ENCODE measurements around the gene ARRDC1. TPM values are rescaled to one million over a fixed set of nuclear protein-coding genes. Genes with fewer than 3 reads are reported as not detected.

The ARRDC1 gene
- total RNA-seq, 4 donors from 2014 or later = 16.6 to 28.2 (median 21.7) TPM

DNA sequence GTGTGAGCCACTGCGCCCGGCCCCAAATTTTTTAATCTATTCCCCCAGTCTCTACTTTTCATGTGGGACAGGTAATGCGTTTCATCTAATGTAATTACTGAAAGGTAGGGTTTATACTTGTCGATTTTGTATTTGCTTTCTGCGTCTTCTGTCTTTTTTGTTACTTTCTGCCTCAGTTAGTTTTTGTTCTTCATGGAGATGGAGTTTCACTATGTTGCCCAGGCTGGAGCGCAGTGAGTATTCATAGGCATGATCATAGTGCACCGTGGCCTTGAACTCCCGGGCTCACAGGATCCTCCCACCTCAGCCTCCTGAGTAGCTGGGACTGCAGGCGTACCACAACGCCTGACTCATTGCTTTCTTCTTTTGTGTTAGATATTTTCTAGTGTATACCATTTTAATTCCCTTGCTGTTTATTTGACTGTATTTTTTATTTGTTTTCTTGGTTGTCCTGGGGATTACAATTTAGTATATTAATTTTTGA lies 36.7 kb downstream of the ARRDC1 start:
- peaks cover 0 to 37% (median 4%) of the 10 kb centered on the region in 4 donors for H3K36me3 ChIP-seq
- H3K27me3 ChIP-seq = no peaks in the 10 kb centered on the region
- DNase-seq (ENCODE audit: extremely low spot score) = no peak
- no peaks in the 10 kb centered on the region for H3K9me3 ChIP-seq
- no peak overlapping the region for H3K4me3 ChIP-seq
- peaks cover 6 to 32% (median 30%) of the 10 kb centered on the region in 4 donors for H3K4me1 ChIP-seq
- intact Hi-C loops (cut with DNase I) = no loop called here
- TF ChIP-seq, protein P1, sequence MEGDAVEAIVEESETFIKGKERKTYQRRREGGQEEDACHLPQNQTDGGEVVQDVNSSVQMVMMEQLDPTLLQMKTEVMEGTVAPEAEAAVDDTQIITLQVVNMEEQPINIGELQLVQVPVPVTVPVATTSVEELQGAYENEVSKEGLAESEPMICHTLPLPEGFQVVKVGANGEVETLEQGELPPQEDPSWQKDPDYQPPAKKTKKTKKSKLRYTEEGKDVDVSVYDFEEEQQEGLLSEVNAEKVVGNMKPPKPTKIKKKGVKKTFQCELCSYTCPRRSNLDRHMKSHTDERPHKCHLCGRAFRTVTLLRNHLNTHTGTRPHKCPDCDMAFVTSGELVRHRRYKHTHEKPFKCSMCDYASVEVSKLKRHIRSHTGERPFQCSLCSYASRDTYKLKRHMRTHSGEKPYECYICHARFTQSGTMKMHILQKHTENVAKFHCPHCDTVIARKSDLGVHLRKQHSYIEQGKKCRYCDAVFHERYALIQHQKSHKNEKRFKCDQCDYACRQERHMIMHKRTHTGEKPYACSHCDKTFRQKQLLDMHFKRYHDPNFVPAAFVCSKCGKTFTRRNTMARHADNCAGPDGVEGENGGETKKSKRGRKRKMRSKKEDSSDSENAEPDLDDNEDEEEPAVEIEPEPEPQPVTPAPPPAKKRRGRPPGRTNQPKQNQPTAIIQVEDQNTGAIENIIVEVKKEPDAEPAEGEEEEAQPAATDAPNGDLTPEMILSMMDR (IDR thresholded peaks at IDR 0.05) = no peak
- TF ChIP-seq POLR2A (IDR thresholded peaks at IDR 0.05; ENCODE audit: low read depth) (no peak), POLR2AphosphoS5 (IDR thresholded peaks at IDR 0.05) (no peak), EP300 (IDR thresholded peaks at IDR 0.05) (no peak)
- 97% methylated on average over 10 of the region's 10 CpGs for WGBS
- no peak overlapping the region for H3K27ac ChIP-seq (replicated peaks in 1 of 4)

DNA sequence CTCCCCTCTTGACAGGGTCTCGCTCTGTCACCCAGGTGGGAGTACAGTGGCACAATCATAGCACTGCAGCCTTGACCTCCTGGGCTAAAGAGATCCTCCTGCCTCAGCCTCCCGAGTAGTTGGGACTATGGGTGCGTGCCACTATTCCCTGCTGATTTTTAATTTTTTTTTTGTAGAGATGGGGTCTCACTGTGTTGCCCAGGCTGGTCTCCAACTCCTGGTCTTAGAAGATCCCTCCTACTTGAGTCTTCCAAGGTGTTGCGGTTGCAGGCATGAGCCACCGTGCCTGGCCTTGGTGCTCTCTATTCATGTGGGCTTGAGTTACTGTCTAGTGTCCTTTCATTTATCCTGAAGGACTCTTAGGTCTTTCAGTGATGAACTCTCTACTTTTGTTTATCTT lies 37.4 kb downstream of the ARRDC1 start:
- Histone ChIP-seq H3K27me3 (no peaks in the 10 kb centered on the region), H3K9me3 (no peaks in the 10 kb centered on the region), H3K36me3 (peaks cover 0 to 40% (median 4%) of the 10 kb centered on the region in 4 donors), H3K27ac (replicated peaks in 1 of 4) (no peak overlapping the region), H3K4me3 (no peak overlapping the region), H3K4me1 (peaks cover 6 to 32% (median 29%) of the 10 kb centered on the region in 4 donors)
- no peak for DNase-seq (ENCODE audit: extremely low spot score)
- intact Hi-C loops (cut with DNase I) = no loop called here
- TF ChIP-seq POLR2AphosphoS5 (IDR thresholded peaks at IDR 0.05) (no peak), EP300 (IDR thresholded peaks at IDR 0.05) (no peak), POLR2A (IDR thresholded peaks at IDR 0.05; ENCODE audit: low read depth) (no peak)
- TF ChIP-seq, protein P1 (IDR thresholded peaks at IDR 0.05) = no peak
- 96% methylated on average over 5 of the region's 5 CpGs for WGBS

DNA sequence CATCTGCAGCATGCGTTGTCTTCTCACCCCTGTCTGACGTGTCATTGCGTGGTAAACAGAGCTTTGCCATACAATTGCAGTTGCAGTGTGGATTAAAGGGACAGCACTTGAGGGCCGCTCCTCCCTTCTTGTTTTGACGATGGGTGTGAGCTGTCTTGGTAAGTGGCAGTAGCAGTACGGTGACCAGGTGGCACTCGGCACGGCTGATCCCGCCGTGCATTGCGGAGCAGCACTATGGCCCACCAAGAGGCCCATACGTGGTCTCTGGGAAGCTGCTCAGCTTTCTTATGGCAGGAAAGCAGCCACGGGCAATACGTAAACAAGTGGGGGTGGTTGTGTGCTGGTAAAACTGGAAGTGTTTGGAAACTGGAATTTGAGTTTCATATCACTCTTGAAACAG lies 38.4 kb downstream of the ARRDC1 start:
- 92% methylated on average over 14 of the region's 14 CpGs for WGBS
- Histone ChIP-seq H3K4me3 (no peak overlapping the region), H3K4me1 (peaks cover 6 to 34% (median 25%) of the 10 kb centered on the region in 4 donors), H3K27ac (replicated peaks in 1 of 4) (no peak overlapping the region), H3K36me3 (peaks cover 0 to 40% (median 4%) of the 10 kb centered on the region in 4 donors), H3K9me3 (no peaks in the 10 kb centered on the region), H3K27me3 (no peaks in the 10 kb centered on the region)
- TF ChIP-seq POLR2AphosphoS5 (IDR thresholded peaks at IDR 0.05) (no peak), EP300 (IDR thresholded peaks at IDR 0.05) (no peak), POLR2A (IDR thresholded peaks at IDR 0.05; ENCODE audit: low read depth) (no peak)
- TF ChIP-seq, protein P1 (IDR thresholded peaks at IDR 0.05) = no peak
- intact Hi-C loops (cut with DNase I) = no loop called here
- DNase-seq (ENCODE audit: extremely low spot score) = no peak

DNA sequence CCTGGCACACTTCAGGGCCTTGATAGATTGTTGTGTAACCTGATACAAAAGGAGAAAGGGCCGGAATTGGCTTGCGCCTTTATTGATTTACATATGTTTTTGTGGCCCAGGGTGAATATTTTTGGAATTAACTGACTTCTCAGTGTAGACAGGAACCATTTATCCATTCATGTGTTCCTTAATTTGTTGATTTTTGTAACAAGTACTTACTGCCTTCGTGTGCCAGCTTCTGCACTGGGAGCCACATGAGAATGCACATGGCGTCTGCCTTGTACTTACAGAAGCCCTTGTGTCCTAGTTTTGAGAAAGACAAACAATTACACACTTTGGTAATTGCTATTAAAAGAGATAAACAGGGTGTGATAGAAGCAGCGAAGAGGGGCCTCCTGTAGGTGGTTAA lies 39.7 kb downstream of the ARRDC1 start:
- H3K36me3 ChIP-seq = peaks cover 0 to 40% (median 4%) of the 10 kb centered on the region in 4 donors
- intact Hi-C loops (cut with DNase I) = no loop called here
- H3K9me3 ChIP-seq = no peaks in the 10 kb centered on the region
- no peaks in the 10 kb centered on the region for H3K27me3 ChIP-seq
- H3K4me1 ChIP-seq = peaks cover 0 to 31% (median 18%) of the 10 kb centered on the region in 4 donors
- 95% methylated on average over 5 of the region's 5 CpGs for WGBS
- H3K4me3 ChIP-seq = no peak overlapping the region
- TF ChIP-seq POLR2AphosphoS5 (IDR thresholded peaks at IDR 0.05) (no peak), POLR2A (IDR thresholded peaks at IDR 0.05; ENCODE audit: low read depth) (no peak), EP300 (IDR thresholded peaks at IDR 0.05) (no peak)
- TF ChIP-seq, protein P1 (IDR thresholded peaks at IDR 0.05) = no peak
- DNase-seq (ENCODE audit: extremely low spot score) = no peak
- H3K27ac ChIP-seq (replicated peaks in 1 of 4) = no peak overlapping the region

DNA sequence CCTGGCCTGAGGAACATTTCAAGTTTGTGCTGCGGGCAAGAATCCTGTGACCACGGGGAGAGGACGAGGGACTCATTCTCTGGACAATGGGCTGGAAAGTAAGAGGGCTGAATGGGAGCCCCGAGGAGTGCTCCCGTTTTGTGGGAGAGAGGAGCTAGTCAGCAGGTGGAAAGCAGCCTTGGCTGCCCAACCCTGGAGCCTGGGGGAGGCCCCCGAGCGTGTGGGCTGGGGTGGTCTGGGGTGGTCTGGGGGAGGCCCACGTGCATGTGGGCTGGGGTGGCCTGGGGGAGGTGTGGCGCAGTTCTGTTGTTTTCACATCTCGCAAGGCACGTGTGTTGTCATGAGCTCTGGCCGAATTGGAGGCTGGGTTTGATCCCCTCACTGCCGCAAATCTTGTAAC lies 40.9 kb downstream of the ARRDC1 start:
- H3K27ac ChIP-seq (replicated peaks in 1 of 4) = no peak overlapping the region
- DNase-seq (ENCODE audit: extremely low spot score) = no peak
- no peak overlapping the region for H3K4me3 ChIP-seq
- TF ChIP-seq POLR2A (IDR thresholded peaks at IDR 0.05; ENCODE audit: low read depth) = no peak
- TF ChIP-seq, protein P1 (IDR thresholded peaks at IDR 0.05) = no peak
- TF ChIP-seq EP300 (IDR thresholded peaks at IDR 0.05) = no peak
- TF ChIP-seq POLR2AphosphoS5 (IDR thresholded peaks at IDR 0.05) = no peak
- no peaks in the 10 kb centered on the region for H3K9me3 ChIP-seq
- intact Hi-C loops (cut with DNase I) = no loop called here
- H3K4me1 ChIP-seq = peaks cover 0 to 27% (median 15%) of the 10 kb centered on the region in 4 donors
- H3K36me3 ChIP-seq = peaks cover 0 to 38% (median 8%) of the 10 kb centered on the region in 4 donors
- no peaks in the 10 kb centered on the region for H3K27me3 ChIP-seq
- WGBS = 94% methylated on average over 13 of the region's 13 CpGs
